Stimulated activated naive B cell treated with anti-CD40 and anti-IgM and Interleukin-4, amounts not matched to agents 10 μg/mL and 1 μg/mL and 100 μg/mL, for 72 hours (primary cell): ENCODE measurements around the gene PDGFRA.

Source experiments
- ATAC-seq, 2 donors: fragments of 150-1000 bp; cut with Tn5 transposase; replicated peaks; 2 replicates each; pipeline ENCODE4 v1.10.0; 2021; ENCODE audit warnings: moderate library complexity in 1 of 2
- DNase-seq: peaks from one replicate; pipeline ENCODE4 v3.0.0; 2021
- H3K27ac Mint-ChIP-seq: one replicate; pipeline ENCODE4 v1.8.0; 2022; ENCODE audit warnings: mild to moderate bottlenecking, mixed read lengths
- H3K27me3 Mint-ChIP-seq, 2 donors: one replicate each; pipeline ENCODE4 v1.8.0; 2022; ENCODE audit warnings: mixed read lengths in 2 of 2
- H3K36me3 Mint-ChIP-seq, 2 donors: one replicate each; pipeline ENCODE4 v1.8.0; 2022; ENCODE audit warnings: mixed read lengths in 2 of 2, mild to moderate bottlenecking in 1 of 2
- H3K4me1 Mint-ChIP-seq, 2 donors: one replicate each; pipeline ENCODE4 v1.8.0; 2022; ENCODE audit warnings: mixed read lengths in 2 of 2, mild to moderate bottlenecking in 1 of 2
- H3K4me3 Mint-ChIP-seq, 2 donors: one replicate each; pipeline ENCODE4 v1.8.0; 2022; ENCODE audit warnings: mild to moderate bottlenecking in 2 of 2, mixed read lengths in 2 of 2, moderate library complexity in 1 of 2
- H3K9me3 Mint-ChIP-seq, 2 donors: one replicate each; pipeline ENCODE4 v1.8.0; 2022; ENCODE audit warnings: mixed read lengths in 2 of 2, mild to moderate bottlenecking in 1 of 2

Gene PDGFRA

GRCh38 chr4:54256491-54257486, 27.7 kb downstream of the PDGFRA start:
- H3K4me1 Mint-ChIP-seq, result no peaks in the 10 kb centered on the region
- no peak overlapping the region for H3K4me3 Mint-ChIP-seq
- peaks cover 5 to 6% of the 10 kb centered on the region in 2 donors for H3K9me3 Mint-ChIP-seq
- ATAC-seq (no peak), DNase-seq (no peak)
- H3K27ac Mint-ChIP-seq, result no peak overlapping the region
- peaks cover 4 to 11% of the 10 kb centered on the region in 2 donors for H3K27me3 Mint-ChIP-seq
- H3K36me3 Mint-ChIP-seq, result no peaks in the 10 kb centered on the region

DNA sequence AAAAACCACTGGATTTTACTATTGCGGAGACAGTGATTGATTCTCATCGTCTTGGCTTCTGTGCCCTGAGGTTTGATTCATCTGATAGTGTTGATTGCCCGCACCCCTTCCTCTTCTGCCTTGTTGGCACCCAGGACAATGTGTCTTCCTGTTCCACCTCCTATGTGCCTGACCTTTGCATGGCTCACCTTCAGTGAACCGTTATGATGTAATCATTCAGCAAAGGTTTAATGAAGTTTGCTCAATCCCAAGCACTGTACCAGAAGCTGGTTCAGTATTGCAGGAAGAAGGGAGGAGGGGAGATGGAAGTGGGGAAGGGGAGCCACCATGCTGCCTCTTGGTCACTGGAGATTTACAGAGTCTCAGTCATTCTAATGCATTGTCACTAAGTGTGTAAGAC, 36.3 kb downstream of the PDGFRA start:
- no peaks in the 10 kb centered on the region for H3K9me3 Mint-ChIP-seq
- no peaks in the 10 kb centered on the region for H3K4me1 Mint-ChIP-seq
- no peak overlapping the region for H3K4me3 Mint-ChIP-seq
- H3K27ac Mint-ChIP-seq, result no peak overlapping the region
- H3K27me3 Mint-ChIP-seq, result peaks cover 4 to 13% of the 10 kb centered on the region in 2 donors
- DNase-seq (no peak), ATAC-seq (no peak)
- H3K36me3 Mint-ChIP-seq, result no peaks in the 10 kb centered on the region

- no peaks in the 10 kb centered on the region for H3K4me1 Mint-ChIP-seq
- H3K4me3 Mint-ChIP-seq, result no peak overlapping the region
- peaks cover 14 to 20% of the 10 kb centered on the region in 2 donors for H3K27me3 Mint-ChIP-seq
- no peaks in the 10 kb centered on the region for H3K9me3 Mint-ChIP-seq
- no peaks in the 10 kb centered on the region for H3K36me3 Mint-ChIP-seq
- no peak overlapping the region for H3K27ac Mint-ChIP-seq
- no peak for DNase-seq
- no peak for ATAC-seq
Measured at GRCh38 chr4:54268151-54268550, 39.1 kb downstream of the PDGFRA start.

- no peaks in the 10 kb centered on the region for H3K4me1 Mint-ChIP-seq
- DNase-seq (no peak), ATAC-seq (no peak)
- H3K27me3 Mint-ChIP-seq, result peaks cover 14 to 24% of the 10 kb centered on the region in 2 donors
- H3K27ac Mint-ChIP-seq, result no peak overlapping the region
- no peaks in the 10 kb centered on the region for H3K36me3 Mint-ChIP-seq
- no peaks in the 10 kb centered on the region for H3K9me3 Mint-ChIP-seq
- no peak overlapping the region for H3K4me3 Mint-ChIP-seq
Measured at GRCh38 chr4:54271464-54271863, 42.4 kb downstream of the PDGFRA start.

DNA sequence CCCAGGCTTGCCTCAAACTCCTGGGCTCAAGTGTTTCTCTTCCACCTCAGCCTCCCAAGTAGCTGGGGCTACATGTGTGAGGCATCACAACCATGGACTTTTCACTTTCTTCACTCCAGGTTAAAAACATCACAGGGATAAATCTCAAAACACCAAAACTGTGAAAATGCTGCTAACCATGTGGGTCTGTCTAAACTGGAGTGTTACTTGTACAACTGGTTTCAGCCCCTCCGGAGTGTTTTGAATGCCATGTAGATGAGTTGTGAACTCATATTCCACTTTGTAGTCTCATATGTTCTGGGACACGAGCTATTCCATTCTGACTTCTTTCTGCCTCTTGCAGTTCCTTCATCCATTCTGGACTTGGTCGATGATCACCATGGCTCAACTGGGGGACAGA, 43.0 kb downstream of the PDGFRA start:
- Mint-ChIP-seq H3K27me3 (peaks cover 18 to 29% of the 10 kb centered on the region in 2 donors), H3K4me3 (no peak overlapping the region), H3K27ac (no peak overlapping the region), H3K36me3 (no peaks in the 10 kb centered on the region), H3K9me3 (no peaks in the 10 kb centered on the region), H3K4me1 (no peaks in the 10 kb centered on the region)
- ATAC-seq, result no peak
- no peak for DNase-seq

GRCh38 chr4:54274264-54274663, 45.2 kb downstream of the PDGFRA start:
- H3K4me1 Mint-ChIP-seq, result peaks cover 0 to 2% of the 10 kb centered on the region in 2 donors
- H3K36me3 Mint-ChIP-seq, result no peaks in the 10 kb centered on the region
- no peaks in the 10 kb centered on the region for H3K9me3 Mint-ChIP-seq
- no peak overlapping the region for H3K27ac Mint-ChIP-seq
- DNase-seq, result no peak
- ATAC-seq, result no peak
- no peak overlapping the region for H3K4me3 Mint-ChIP-seq
- peaks cover 21 to 36% of the 10 kb centered on the region in 2 donors for H3K27me3 Mint-ChIP-seq

- Mint-ChIP-seq H3K4me3 (no peak overlapping the region), H3K27me3 (peaks cover 21 to 36% of the 10 kb centered on the region in 2 donors), H3K9me3 (no peaks in the 10 kb centered on the region), H3K27ac (no peak overlapping the region), H3K4me1 (peaks cover 0 to 2% of the 10 kb centered on the region in 2 donors), H3K36me3 (no peaks in the 10 kb centered on the region)
- DNase-seq (no peak), ATAC-seq (no peak)
Measured at GRCh38 chr4:54274795-54275665, 45.9 kb downstream of the PDGFRA start.

DNA sequence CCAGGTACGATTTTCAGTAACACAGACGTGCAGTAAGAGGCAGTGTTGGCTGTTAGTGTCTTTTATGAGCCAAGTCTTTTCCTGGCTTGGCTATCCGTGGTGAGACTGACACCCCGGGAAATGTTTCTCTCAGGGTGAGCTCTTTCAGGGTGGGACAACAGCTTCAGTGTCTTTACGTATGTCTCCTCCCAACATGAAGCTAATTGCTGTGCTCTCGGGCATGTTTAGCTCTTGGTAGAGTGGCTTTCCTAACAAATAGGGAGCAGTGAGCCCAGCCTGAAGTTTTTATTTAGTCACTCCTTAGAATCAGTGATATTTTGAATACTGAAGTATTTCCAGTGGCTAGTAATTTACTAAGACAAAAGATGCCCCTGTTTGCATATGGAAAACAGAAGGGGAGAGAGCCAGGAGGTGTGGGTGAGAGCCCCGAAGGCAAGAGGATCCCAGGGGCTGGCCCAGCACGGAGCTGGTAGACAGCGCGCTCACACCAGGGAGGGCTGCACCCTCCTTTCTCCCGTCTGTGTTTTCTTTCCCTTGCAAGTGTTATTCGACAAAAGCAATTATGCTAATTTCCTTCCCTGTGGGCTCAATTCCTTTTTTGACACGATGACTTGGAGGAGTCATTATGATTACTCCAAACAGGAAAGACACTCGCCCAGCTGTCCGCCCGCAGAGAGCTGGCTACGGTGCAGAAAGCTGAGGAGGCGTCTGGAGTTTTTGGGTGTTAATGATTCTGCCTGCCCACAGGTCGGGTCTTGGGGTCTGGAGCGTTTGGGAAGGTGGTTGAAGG, 47.7 kb downstream of the PDGFRA start:
- H3K36me3 Mint-ChIP-seq, result no peaks in the 10 kb centered on the region
- peak overlapping the region; percentile 52 for H3K27ac Mint-ChIP-seq
- no peak overlapping the region for H3K4me3 Mint-ChIP-seq

DNA sequence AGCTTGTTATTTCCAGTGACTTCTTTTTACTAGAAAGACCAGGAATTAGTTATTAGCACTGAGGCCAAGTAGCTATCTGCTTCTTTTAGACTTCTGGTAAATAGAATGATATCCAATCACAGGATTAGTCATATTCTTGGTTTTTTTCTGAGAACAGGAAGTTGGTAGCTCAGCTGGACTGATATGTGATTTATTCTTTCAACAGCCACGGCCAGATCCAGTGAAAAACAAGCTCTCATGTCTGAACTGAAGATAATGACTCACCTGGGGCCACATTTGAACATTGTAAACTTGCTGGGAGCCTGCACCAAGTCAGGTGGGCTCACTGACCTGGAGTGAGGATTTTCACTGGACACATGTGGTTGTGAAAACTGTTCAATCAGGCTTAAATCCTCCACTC, 48.6 kb downstream of the PDGFRA start:
- Mint-ChIP-seq H3K4me1 (peaks cover 0 to 2% of the 10 kb centered on the region in 2 donors), H3K9me3 (peaks cover 5 to 7% of the 10 kb centered on the region in 2 donors), H3K4me3 (no peak overlapping the region), H3K27ac (no peak overlapping the region), H3K36me3 (no peaks in the 10 kb centered on the region), H3K27me3 (peaks cover 14 to 25% of the 10 kb centered on the region in 2 donors)
- ATAC-seq, result peak; percentile 33 to 77
- no peak for DNase-seq

More for the DNA sequence above, 47.7 kb downstream of the PDGFRA start:
- Mint-ChIP-seq H3K9me3 (peaks cover 0 to under 1% of the 10 kb centered on the region in 2 donors), H3K27me3 (peaks cover 18 to 31% of the 10 kb centered on the region in 2 donors), H3K4me1 (peaks cover 0 to 2% of the 10 kb centered on the region in 2 donors)
- no peak for DNase-seq
- ATAC-seq, result peak in 1 of 2 donors; percentile 20

- peaks cover 7 to 9% of the 10 kb centered on the region in 2 donors for H3K9me3 Mint-ChIP-seq
- H3K27me3 Mint-ChIP-seq, result peaks cover 14 to 20% of the 10 kb centered on the region in 2 donors
- peaks cover 0 to 2% of the 10 kb centered on the region in 2 donors for H3K4me1 Mint-ChIP-seq
- ATAC-seq (no peak), DNase-seq (no peak)
- H3K27ac Mint-ChIP-seq, result no peak overlapping the region
- H3K4me3 Mint-ChIP-seq, result no peak overlapping the region
- H3K36me3 Mint-ChIP-seq, result no peaks in the 10 kb centered on the region
Measured at GRCh38 chr4:54278216-54278615, 49.1 kb downstream of the PDGFRA start.

DNA sequence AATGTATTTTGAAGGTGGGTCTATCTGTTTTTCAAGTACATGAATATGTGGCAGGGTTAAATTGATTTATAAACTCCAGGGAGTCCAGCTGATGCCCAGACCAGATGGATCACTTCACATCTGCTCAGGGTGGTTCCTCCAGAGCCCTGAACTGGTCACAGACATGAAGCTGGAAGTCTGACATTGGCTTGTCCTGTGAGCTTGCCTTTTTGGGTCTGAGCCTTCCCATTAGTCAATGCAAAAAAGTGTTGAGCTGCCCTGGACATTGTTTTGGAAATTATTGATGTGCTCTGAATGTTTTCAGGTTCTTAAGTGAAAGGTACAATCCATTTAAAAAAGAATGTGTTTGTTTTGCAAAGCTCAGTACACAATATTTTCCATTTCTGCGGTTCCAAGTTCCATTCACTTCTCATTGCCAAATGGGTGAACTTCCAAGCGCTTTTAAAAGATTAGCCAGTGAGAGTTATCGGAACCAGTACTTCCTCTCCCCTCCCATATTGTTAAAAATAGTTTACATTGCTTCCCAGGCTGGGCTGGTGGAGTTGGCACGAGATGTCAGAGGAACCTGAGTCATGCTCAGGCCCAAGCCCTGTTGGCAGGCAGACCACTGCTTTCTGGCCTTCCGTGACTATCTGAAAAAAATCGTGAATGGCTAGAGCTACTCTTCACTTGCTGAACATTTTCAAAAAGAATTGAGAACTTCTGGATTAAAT, 52.1 kb downstream of the PDGFRA start:
- peaks cover 13 to 14% of the 10 kb centered on the region in 2 donors for H3K27me3 Mint-ChIP-seq
- no peaks in the 10 kb centered on the region for H3K36me3 Mint-ChIP-seq
- ATAC-seq (no peak), DNase-seq (no peak)
- no peak overlapping the region for H3K27ac Mint-ChIP-seq
- peaks cover 0 to 2% of the 10 kb centered on the region in 2 donors for H3K4me1 Mint-ChIP-seq
- peaks cover 9 to 22% of the 10 kb centered on the region in 2 donors for H3K9me3 Mint-ChIP-seq
- no peak overlapping the region for H3K4me3 Mint-ChIP-seq

GRCh38 chr4:54282837-54283236, 53.7 kb downstream of the PDGFRA start:
- H3K27ac Mint-ChIP-seq, result no peak overlapping the region
- H3K27me3 Mint-ChIP-seq, result peaks cover under 1 to 8% of the 10 kb centered on the region in 2 donors
- no peak overlapping the region for H3K4me3 Mint-ChIP-seq
- peaks cover 9 to 22% of the 10 kb centered on the region in 2 donors for H3K9me3 Mint-ChIP-seq
- no peak for DNase-seq
- ATAC-seq, result no peak
- H3K4me1 Mint-ChIP-seq, result no peaks in the 10 kb centered on the region
- H3K36me3 Mint-ChIP-seq, result no peaks in the 10 kb centered on the region

DNA sequence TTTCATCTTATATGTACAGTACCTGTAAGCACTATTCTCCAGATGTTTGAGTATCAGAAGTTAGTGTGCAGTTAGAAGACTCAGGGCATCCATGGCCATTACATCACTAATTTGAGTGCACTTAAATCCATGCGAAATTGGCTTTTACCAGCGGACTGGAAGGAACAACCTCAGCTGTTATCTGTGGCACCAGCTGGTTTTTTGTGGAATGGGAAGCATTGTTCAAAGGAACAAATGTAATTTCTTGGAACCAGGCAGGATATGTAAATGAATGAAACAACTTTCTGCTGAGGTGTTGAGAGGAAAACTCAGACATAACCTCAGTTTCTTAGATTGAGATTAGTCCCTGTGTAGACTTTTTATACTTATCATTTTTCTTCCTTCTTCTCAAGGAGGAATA, 60.2 kb downstream of the PDGFRA start:
- no peak overlapping the region for H3K4me3 Mint-ChIP-seq
- DNase-seq, result no peak
- no peaks in the 10 kb centered on the region for H3K36me3 Mint-ChIP-seq
- ATAC-seq, result no peak
- H3K27me3 Mint-ChIP-seq, result peaks cover 6 to 22% of the 10 kb centered on the region in 2 donors
- no peak overlapping the region for H3K27ac Mint-ChIP-seq
- H3K9me3 Mint-ChIP-seq, result peaks cover 2 to 3% of the 10 kb centered on the region in 2 donors
- H3K4me1 Mint-ChIP-seq, result no peaks in the 10 kb centered on the region
